HepG2 (cell line): ENCODE measurements around the gene PLCL2. TPM values are rescaled to one million over a fixed set of nuclear protein-coding genes. Genes with fewer than 3 reads are reported as not detected.

Source experiments
- ATAC-seq: fragments of 200-7000 bp; cut with Tn5 transposase; 3 replicates; pipeline ENCODE4 v1.9.1; 2020; ENCODE audit warnings: mild to moderate bottlenecking, moderate library complexity
- BruUV-seq: library from RNA; stranded (reverse); fragments of 400-500 nt; replicated peaks from 2 replicates; lab custom pipeline; 2021; lab: Mats Ljungman, UMichigan
- CTCF ChIA-PET: fragments of 300-600 bp; formaldehyde crosslinking; extraction: SDS; loops from one replicate; lab custom pipeline; 2021; ENCODE audit warnings: low total read pairs, inconsistent platforms, low intra/inter-chr PET ratio; lab: Yijun Ruan, JAX
- POLR2A ChIA-PET: fragments of 350-600 bp; sonication (Branson Sonifier 250); formaldehyde crosslinking; loops from one replicate; lab custom pipeline; 2020; ENCODE audit warnings: antibody characterized with exemption, inconsistent platforms; lab: Yijun Ruan, JAX
- DNase-seq: peaks from one replicate; pipeline ENCODE4 v3.0.0-alpha.2; 2015; ENCODE audit warnings: low spot score
- FAIRE-seq: peaks from 3 replicates; lab custom pipeline; 2011; peaks lifted over from hg19 to GRCh38; lab: Jason Lieb, UNC
- H2AFZ ChIP-seq: one replicate; pipeline ENCODE4 v1.6.1; 2011; ENCODE audit warnings: low read length, inconsistent platforms
- H3K27ac ChIP-seq: fragments of 300-600 bp; 3 replicates; pipeline ENCODE4 v1.8.0; 2011; ENCODE audit warnings: mixed run types, mild to moderate bottlenecking, mixed read lengths, low read length, inconsistent platforms; ENCODE audit not compliant: insufficient read depth; ENCODE audit errors: extremely low read length
- H3K27me3 ChIP-seq, 2 experiments: fragments of 200-600 bp in 1 of 2; 2 replicates in 1 of 2; 3 replicates in 1 of 2; pipeline versions ENCODE4 v1.6.0 to v1.8.0; 2011; ENCODE audit warnings: low read length in 2 of 2, mild to moderate bottlenecking in 2 of 2, moderate library complexity in 2 of 2, inconsistent platforms in 1 of 2; ENCODE audit not compliant: insufficient read depth in 2 of 2, control insufficient read depth in 1 of 2
- H3K36me3 ChIP-seq, 2 experiments: fragments of 200-600 bp in 1 of 2; replicated peaks in 1 of 2; 2 replicates in 1 of 2; 3 replicates in 1 of 2; pipeline versions ENCODE4 v1.5.1 to v1.8.0; 2011; ENCODE audit warnings: low read length in 2 of 2, inconsistent platforms in 1 of 2; ENCODE audit not compliant: insufficient read depth in 2 of 2, control insufficient read depth in 1 of 2
- H3K4me1 ChIP-seq: 2 replicates; pipeline ENCODE4 v1.5.1; 2012; ENCODE audit warnings: low read length, inconsistent platforms; ENCODE audit not compliant: insufficient read depth
- H3K4me2 ChIP-seq: 2 replicates; pipeline ENCODE4 v1.6.0; 2011; ENCODE audit warnings: low read depth, low read length, inconsistent platforms
- H3K4me3 ChIP-seq, 3 experiments: fragments of 200-600 bp in 1 of 3; sonication (generic), shearing (Covaris generic) in 1 of 3; replicated peaks in 1 of 3; 2 replicates each; pipeline ENCODE4 v1.5.1; 2011 to 2016; ENCODE audit warnings: low read length in 3 of 3, inconsistent platforms in 2 of 3, low read depth in 2 of 3, mild to moderate bottlenecking in 2 of 3, control low read depth in 1 of 3, mixed read lengths in 1 of 3; ENCODE audit not compliant: insufficient read depth in 1 of 3
- H3K79me2 ChIP-seq: one replicate; pipeline ENCODE4 v1.6.1; 2011; ENCODE audit warnings: low read length, inconsistent platforms; ENCODE audit not compliant: insufficient read depth
- H3K9ac ChIP-seq: 2 replicates; pipeline ENCODE4 v1.6.0; 2011; ENCODE audit warnings: mild to moderate bottlenecking, low read depth, low read length, inconsistent platforms; ENCODE audit not compliant: insufficient read depth
- H3K9me3 ChIP-seq: 2 replicates; pipeline ENCODE4 v1.5.1; 2012; ENCODE audit warnings: mild to moderate bottlenecking, low read length
- H4K20me1 ChIP-seq: 2 replicates; pipeline ENCODE4 v1.6.0; 2011; ENCODE audit warnings: inconsistent platforms, mild to moderate bottlenecking, low read length, moderate library complexity; ENCODE audit not compliant: insufficient read depth
- CREB1 ChIP-seq, 2 experiments: fragments of 450-650 bp in 1 of 2; IDR thresholded peaks; 2 replicates each; pipeline ENCODE4 v1.6.1; 2016 to 2017; ENCODE audit warnings: control low read depth in 1 of 2, mild to moderate bottlenecking in 1 of 2, missing compliant biosample characterization in 1 of 2, missing genetic modification characterization in 1 of 2
- KLF12 ChIP-seq: sonication (generic); formaldehyde crosslinking; IDR thresholded peaks from 2 replicates; pipeline ENCODE4 v1.4.0; 2020; ENCODE audit warnings: missing genetic modification reagents, borderline replicate concordance
- MIXL1 ChIP-seq: IDR thresholded peaks from 2 replicates; pipeline ENCODE4 v1.6.1; 2016
- NFE2 ChIP-seq: sonication (generic); formaldehyde crosslinking; IDR thresholded peaks from 2 replicates; pipeline ENCODE4 v1.4.0; 2020; ENCODE audit warnings: missing genetic modification reagents
- TBX3 ChIP-seq: fragments of 450-650 bp; IDR thresholded peaks from 2 replicates; pipeline ENCODE4 v1.6.1; 2017; ENCODE audit warnings: antibody characterized with exemption, mild to moderate bottlenecking, inconsistent platforms, borderline replicate concordance
- TEAD3 ChIP-seq: optimal IDR thresholded peaks from 2 replicates; pipeline ENCODE3; 2016; ENCODE audit warnings: borderline replicate concordance
- ZC3H4 ChIP-seq: sonication (generic); formaldehyde crosslinking; IDR thresholded peaks from 2 replicates; pipeline ENCODE4 v1.4.0; 2020; ENCODE audit warnings: missing genetic modification reagents, borderline replicate concordance
- ZNF263 ChIP-seq: sonication (generic); formaldehyde crosslinking; IDR thresholded peaks from 2 replicates; pipeline ENCODE4 v1.4.0; 2020; ENCODE audit warnings: missing genetic modification reagents
- ZNF3 ChIP-seq: IDR thresholded peaks from 2 replicates; pipeline ENCODE4 v1.7.0; 2017; ENCODE audit warnings: inconsistent platforms
- ZSCAN29 ChIP-seq: sonication (generic); formaldehyde crosslinking; conservative IDR thresholded peaks from 2 replicates; pipeline ENCODE4 v1.4.0; 2020; ENCODE audit warnings: mild to moderate bottlenecking, missing genetic modification reagents
- in situ Hi-C: cut with HindIII; loops from 2 replicates; pipeline ENCODE4 v1.10.0; 2017; ENCODE audit warnings: low pct_unique_long_range_greater_than_20kb; ENCODE audit not compliant: extremely low pct_ligation_motif_present
- intact Hi-C: fragments of 100-400 bp; cut with micrococcal nuclease; formaldehyde crosslinking; loops from one replicate; pipeline ENCODE4 v1.10.0; 2022; ENCODE audit not compliant: unreplicated experiment
- polyA plus RNA-seq, 8 experiments: library from polyadenylated mRNA; depleted of rRNA in 3 of 8; stranded (reverse) in 7 of 8; unstranded in 1 of 8; fragments of >200 nt; fragmentation: Illumina TruSeq in 4 of 8; extraction: Trizol in 4 of 8; gene quantifications; 2 replicates each; pipeline versions ENCODE4 v1.2.1 to v1.2.3, GENCODE V29; 2011 to 2016; ENCODE audit warnings: low read depth in 4 of 8, missing spikeins in 1 of 8, mixed read lengths in 1 of 8; ENCODE audit not compliant: insufficient read depth in 1 of 8
- total RNA-seq, 5 experiments: library from RNA; depleted of rRNA; stranded (reverse); fragments of >200 nt; fragmentation: Illumina TruSeq; extraction: Trizol; gene quantifications; 2 replicates each; pipeline ENCODE4 v1.2.3, GENCODE V29; 2016; ENCODE audit warnings: low read depth in 1 of 5
- TF ChIP-seq, protein P1 (sequence below): IDR thresholded peaks from 2 replicates; pipeline ENCODE4 v1.6.1; 2016; ENCODE audit warnings: missing compliant biosample characterization, missing genetic modification reagents, borderline replicate concordance
- TF ChIP-seq, protein P2 (sequence below): sonication (generic); formaldehyde crosslinking; IDR thresholded peaks from 2 replicates; pipeline ENCODE4 v1.9.0; 2021; ENCODE audit warnings: missing genetic modification reagents, borderline replicate concordance
- TF ChIP-seq, protein P3 (sequence below): sonication (generic); formaldehyde crosslinking; IDR thresholded peaks from 2 replicates; pipeline ENCODE4 v1.9.0; 2022; ENCODE audit warnings: low read depth, missing genetic modification reagents
- TF ChIP-seq, protein P4 (sequence below): IDR thresholded peaks from 2 replicates; pipeline ENCODE4 v1.6.1; 2016; ENCODE audit warnings: low read depth

PLCL2 gene
- total and polyA plus RNA-seq, 2 of the 13 experiments (the other 11 are each of a cell fraction or from before 2014, with no cell fraction given), result not detected

DNA sequence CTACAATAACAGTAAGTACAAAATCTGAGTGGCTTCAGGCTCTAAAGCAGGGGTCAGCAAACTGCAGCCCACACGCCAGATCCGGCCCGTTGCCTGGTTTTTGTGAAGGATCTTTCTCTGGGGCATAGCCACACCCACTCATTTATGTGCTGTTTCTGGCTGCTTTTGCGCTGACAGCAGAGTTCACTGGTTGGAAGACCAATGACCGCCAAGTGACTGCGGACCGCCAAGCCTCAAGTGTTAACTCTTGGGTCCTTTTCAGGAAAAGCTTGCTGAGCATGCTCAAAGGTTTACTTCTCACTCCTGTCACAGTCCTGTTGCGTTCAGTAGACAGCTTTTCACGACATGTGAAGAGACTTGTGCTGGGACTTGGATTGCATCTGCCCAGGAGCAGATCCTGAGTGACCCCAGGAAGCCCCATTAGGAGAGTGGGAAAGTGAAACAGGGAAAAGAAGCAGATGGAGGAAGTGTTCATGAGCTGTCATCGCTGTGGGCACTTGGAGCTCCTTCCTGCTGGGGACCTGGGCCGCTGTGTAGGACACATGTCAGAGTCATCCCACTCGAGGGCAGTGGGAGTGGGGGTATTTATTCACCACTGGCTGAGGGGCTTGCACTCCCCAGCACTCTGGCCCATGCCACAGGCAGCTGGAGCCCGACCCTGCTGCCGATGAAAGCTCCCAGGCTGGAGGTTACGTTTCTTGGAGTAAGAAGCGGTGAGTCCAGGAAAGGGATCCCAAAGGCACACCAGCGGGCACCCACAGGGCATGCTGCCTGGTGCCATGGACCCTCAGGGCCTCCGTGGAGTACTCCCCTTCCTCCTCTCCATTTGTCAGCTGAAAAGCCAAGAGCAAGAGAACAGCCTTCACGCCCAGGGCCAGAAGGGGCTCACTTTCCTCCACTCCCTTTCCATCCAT is 249.1 kb downstream of the PLCL2 start (continued):
- TF ChIP-seq TBX3, result no peak
- no peak for TF ChIP-seq KLF12
- no peak for TF ChIP-seq NFE2 (CRISPR knock-in tag)
- TF ChIP-seq ZNF263 (CRISPR knock-in tag), result no peak
- TF ChIP-seq ZC3H4 (CRISPR knock-in tag), result no peak

DNA sequence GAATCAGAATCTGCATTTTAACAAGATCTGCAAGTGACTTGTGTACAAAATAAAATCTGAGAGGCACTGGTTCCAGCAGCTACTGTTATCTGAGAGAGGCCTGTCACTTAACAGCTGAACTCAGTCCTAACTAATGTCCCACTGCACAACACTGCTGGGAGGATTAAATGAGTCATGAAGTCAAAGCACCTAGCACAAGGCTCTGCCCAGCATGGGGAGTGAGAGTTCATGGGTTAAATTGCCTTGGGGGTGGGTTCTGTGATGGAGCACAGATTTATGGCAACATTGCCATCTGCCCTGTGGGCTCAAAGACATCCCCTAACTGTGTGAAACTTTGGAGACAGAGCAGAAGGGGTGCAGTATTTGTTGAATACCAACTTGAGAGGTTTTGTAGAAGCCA is 250.9 kb downstream of the PLCL2 start:
- ATAC-seq, result no peak
- H3K4me2 ChIP-seq, result no peak overlapping the region
- ChIA-PET POLR2A (no interaction called here), CTCF (no interaction called here)
- intact Hi-C loops (no loop called here), in situ Hi-C loops (no loop called here)
- no peaks in the 10 kb centered on the region for H4K20me1 ChIP-seq
- H3K79me2 ChIP-seq, result no peaks in the 10 kb centered on the region
- no TSS peak for BruUV-seq
- H3K9me3 ChIP-seq, result no peaks in the 10 kb centered on the region
- H2AFZ ChIP-seq, result no peak overlapping the region
- no peak for FAIRE-seq
- no peak overlapping the region for H3K27ac ChIP-seq
- no peaks in the 10 kb centered on the region for H3K4me1 ChIP-seq
- H3K9ac ChIP-seq, result no peak overlapping the region
- DNase-seq, result no peak
- H3K27me3 ChIP-seq, result peaks cover 1 to 27% of the 10 kb centered on the region in 2 experiments; a peak in 2 of 5 replicates
- no peaks in the 10 kb centered on the region for H3K36me3 ChIP-seq
- no peak overlapping the region for H3K4me3 ChIP-seq
- TF ChIP-seq, protein P1, sequence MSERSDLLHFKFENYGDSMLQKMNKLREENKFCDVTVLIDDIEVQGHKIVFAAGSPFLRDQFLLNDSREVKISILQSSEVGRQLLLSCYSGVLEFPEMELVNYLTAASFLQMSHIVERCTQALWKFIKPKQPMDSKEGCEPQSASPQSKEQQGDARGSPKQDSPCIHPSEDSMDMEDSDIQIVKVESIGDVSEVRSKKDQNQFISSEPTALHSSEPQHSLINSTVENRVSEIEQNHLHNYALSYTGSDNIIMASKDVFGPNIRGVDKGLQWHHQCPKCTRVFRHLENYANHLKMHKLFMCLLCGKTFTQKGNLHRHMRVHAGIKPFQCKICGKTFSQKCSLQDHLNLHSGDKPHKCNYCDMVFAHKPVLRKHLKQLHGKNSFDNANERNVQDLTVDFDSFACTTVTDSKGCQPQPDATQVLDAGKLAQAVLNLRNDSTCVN, result no peak
- TF ChIP-seq ZSCAN29, result no peak
- TF ChIP-seq CREB1 (IDR thresholded peaks at IDR 0.05), result no peak
- no peak for TF ChIP-seq CREB1 (CRISPR knock-in tag; IDR thresholded peaks at IDR 0.05)
- TF ChIP-seq TEAD3, result no peak
- TF ChIP-seq ZNF3 (CRISPR knock-in tag), result no peak
- TF ChIP-seq, protein P2, sequence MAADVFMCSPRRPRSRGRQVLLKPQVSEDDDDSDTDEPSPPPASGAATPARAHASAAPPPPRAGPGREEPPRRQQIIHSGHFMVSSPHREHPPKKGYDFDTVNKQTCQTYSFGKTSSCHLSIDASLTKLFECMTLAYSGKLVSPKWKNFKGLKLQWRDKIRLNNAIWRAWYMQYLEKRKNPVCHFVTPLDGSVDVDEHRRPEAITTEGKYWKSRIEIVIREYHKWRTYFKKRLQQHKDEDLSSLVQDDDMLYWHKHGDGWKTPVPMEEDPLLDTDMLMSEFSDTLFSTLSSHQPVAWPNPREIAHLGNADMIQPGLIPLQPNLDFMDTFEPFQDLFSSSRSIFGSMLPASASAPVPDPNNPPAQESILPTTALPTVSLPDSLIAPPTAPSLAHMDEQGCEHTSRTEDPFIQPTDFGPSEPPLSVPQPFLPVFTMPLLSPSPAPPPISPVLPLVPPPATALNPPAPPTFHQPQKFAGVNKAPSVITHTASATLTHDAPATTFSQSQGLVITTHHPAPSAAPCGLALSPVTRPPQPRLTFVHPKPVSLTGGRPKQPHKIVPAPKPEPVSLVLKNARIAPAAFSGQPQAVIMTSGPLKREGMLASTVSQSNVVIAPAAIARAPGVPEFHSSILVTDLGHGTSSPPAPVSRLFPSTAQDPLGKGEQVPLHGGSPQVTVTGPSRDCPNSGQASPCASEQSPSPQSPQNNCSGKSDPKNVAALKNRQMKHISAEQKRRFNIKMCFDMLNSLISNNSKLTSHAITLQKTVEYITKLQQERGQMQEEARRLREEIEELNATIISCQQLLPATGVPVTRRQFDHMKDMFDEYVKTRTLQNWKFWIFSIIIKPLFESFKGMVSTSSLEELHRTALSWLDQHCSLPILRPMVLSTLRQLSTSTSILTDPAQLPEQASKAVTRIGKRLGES (CRISPR knock-in tag), result no peak
- TF ChIP-seq, protein P3, sequence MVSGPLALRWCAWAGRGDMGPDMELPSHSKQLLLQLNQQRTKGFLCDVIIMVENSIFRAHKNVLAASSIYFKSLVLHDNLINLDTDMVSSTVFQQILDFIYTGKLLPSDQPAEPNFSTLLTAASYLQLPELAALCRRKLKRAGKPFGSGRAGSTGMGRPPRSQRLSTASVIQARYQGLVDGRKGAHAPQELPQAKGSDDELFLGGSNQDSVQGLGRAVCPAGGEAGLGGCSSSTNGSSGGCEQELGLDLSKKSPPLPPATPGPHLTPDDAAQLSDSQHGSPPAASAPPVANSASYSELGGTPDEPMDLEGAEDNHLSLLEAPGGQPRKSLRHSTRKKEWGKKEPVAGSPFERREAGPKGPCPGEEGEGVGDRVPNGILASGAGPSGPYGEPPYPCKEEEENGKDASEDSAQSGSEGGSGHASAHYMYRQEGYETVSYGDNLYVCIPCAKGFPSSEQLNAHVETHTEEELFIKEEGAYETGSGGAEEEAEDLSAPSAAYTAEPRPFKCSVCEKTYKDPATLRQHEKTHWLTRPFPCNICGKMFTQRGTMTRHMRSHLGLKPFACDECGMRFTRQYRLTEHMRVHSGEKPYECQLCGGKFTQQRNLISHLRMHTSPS, result no peak
- TF ChIP-seq MIXL1 (CRISPR knock-in tag), result no peak
- TF ChIP-seq, protein P4, sequence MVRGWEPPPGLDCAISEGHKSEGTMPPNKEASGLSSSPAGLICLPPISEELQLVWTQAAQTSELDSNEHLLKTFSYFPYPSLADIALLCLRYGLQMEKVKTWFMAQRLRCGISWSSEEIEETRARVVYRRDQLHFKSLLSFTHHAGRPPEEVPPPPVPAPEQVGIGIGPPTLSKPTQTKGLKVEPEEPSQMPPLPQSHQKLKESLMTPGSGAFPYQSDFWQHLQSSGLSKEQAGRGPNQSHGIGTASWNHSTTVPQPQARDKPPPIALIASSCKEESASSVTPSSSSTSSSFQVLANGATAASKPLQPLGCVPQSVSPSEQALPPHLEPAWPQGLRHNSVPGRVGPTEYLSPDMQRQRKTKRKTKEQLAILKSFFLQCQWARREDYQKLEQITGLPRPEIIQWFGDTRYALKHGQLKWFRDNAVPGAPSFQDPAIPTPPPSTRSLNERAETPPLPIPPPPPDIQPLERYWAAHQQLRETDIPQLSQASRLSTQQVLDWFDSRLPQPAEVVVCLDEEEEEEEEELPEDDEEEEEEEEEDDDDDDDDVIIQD (CRISPR knock-in tag), result no peak
